AG09309 (cell line): ENCODE results near the gene GIMAP1.

ENCODE experiments used
- DNase-seq: peaks from one replicate; pipeline ENCODE4 v3.0.0-alpha.2; 2010; ENCODE audit warnings: low read depth
- H3K4me3 ChIP-seq: 2 replicates; pipeline ENCODE4 v1.5.1; 2011; ENCODE audit warnings: mild to moderate bottlenecking, low read depth, low read length, moderate library complexity; ENCODE audit not compliant: control insufficient read depth
- CTCF ChIP-seq: IDR thresholded peaks from 2 replicates; pipeline ENCODE4 v1.5.1; 2011; ENCODE audit warnings: mild to moderate bottlenecking, low read depth, low read length, inconsistent platforms; ENCODE audit not compliant: insufficient read depth, control insufficient read depth; ENCODE audit errors: missing control alignments

Gene GIMAP1

GRCh38 chr7:150715738-150716137 is 675 bp upstream of the GIMAP1 start:
- TF ChIP-seq CTCF = no peak
- DNase-seq = no peak
- H3K4me3 ChIP-seq = no peak overlapping the region

- DNase-seq = no peak
- TF ChIP-seq CTCF = no peak
Measured at GRCh38 chr7:150716939-150717338, 526 bp downstream of the GIMAP1 start.

GRCh38 chr7:150717814-150718420 is 1.5 kb downstream of the GIMAP1 start:
- no peak overlapping the region for H3K4me3 ChIP-seq
- DNase-seq = no peak
- no peak for TF ChIP-seq CTCF

More at GRCh38 chr7:150716939-150717338, 526 bp downstream of the GIMAP1 start:
- H3K4me3 ChIP-seq = no peak overlapping the region

GRCh38 chr7:150719436-150719835 is 3.0 kb downstream of the GIMAP1 start:
- no peak for DNase-seq
- no peak overlapping the region for H3K4me3 ChIP-seq
- no peak for TF ChIP-seq CTCF

GRCh38 chr7:150719960-150720891 is 3.8 kb downstream of the GIMAP1 start:
- no peak overlapping the region for H3K4me3 ChIP-seq
- DNase-seq = no peak
- TF ChIP-seq CTCF = no peak

- no peak overlapping the region for H3K4me3 ChIP-seq
- TF ChIP-seq CTCF = no peak
- no peak for DNase-seq
Measured at GRCh38 chr7:150721970-150722373, 5.6 kb downstream of the GIMAP1 start.
